ENCODE data around the gene MAST4.

DNA sequence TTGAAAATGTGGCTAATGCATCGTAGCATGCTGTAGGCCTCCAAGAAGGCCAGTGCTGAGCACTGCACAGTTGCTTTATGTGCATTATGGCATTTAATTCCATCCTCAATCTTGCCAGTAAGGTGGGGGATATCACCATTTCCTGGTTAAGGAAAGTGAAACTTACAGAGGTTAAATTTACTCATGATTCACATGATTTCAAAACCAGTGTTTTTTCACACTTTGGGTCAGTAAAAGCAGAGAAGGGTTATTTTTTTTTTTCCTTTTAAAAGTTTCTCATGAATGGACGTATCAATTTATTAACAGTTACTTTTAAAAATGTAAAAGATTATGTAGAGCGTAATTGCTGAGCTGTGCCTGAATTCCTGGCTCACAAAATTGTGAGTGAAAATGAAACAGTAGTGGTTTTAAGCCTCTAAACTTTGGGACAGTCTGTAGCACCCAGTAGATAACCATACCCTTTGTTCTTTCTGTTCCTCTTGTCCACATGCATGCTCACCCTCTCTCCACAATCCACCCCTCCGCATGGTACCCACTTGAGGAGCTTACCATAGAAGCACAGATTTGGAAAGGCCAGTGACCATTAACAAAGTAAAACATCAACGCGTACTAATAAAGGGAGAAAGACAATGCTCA, 21.2 kb downstream of the MAST4 start:
- TF ChIP-seq CTCF (IDR thresholded peaks at IDR 0.05; ENCODE audit: low read length), result no peak
- no peak for TF ChIP-seq EZH2 (optimal IDR thresholded peaks at IDR 0.05; ENCODE audit: low read depth, low read length)

All from MM.1S (cell line).